Epithelial cell of proximal tubule (primary cell): ENCODE measurements around the gene KIAA1958. TPM values are rescaled to one million over a fixed set of nuclear protein-coding genes. Genes with fewer than 3 reads are reported as not detected.

Experiments used
- DNase-seq: peaks from one replicate; pipeline ENCODE4 v3.0.0-alpha.2; 2011; ENCODE audit warnings: low read depth
- H3K4me3 ChIP-seq: 2 replicates; pipeline ENCODE4 v1.5.1; 2011; ENCODE audit warnings: low read depth, mild to moderate bottlenecking, low read length
- CTCF ChIP-seq: conservative IDR thresholded peaks from 2 replicates; pipeline ENCODE4 v1.5.1; 2012; ENCODE audit warnings: low read depth, mild to moderate bottlenecking, low read length
- total RNA-seq: library from RNA; depleted of rRNA; stranded (reverse); fragments of >200 nt; gene quantifications from 2 replicates; pipeline ENCODE4 v1.2.3, GENCODE V29; 2015

KIAA1958 gene
- total RNA-seq, 1 donor from 2014 or later, result 3.4 TPM

- no peak overlapping the region for H3K4me3 ChIP-seq
- no peak for TF ChIP-seq CTCF
- no peak for DNase-seq
Observed at GRCh38 chr9:112520656-112521055, 34.0 kb downstream of the KIAA1958 start.

GRCh38 chr9:112526973-112527372, 40.3 kb downstream of the KIAA1958 start:
- H3K4me3 ChIP-seq, result no peak overlapping the region
- DNase-seq, result no peak
- no peak for TF ChIP-seq CTCF

GRCh38 chr9:112527959-112528358, 41.3 kb downstream of the KIAA1958 start:
- no peak overlapping the region for H3K4me3 ChIP-seq
- TF ChIP-seq CTCF, result no peak
- DNase-seq, result no peak

- no peak for DNase-seq
- H3K4me3 ChIP-seq, result no peak overlapping the region
- TF ChIP-seq CTCF, result no peak
Observed at GRCh38 chr9:112529316-112529715, 42.7 kb downstream of the KIAA1958 start.

GRCh38 chr9:112530751-112531205, 44.2 kb downstream of the KIAA1958 start:
- TF ChIP-seq CTCF, result no peak
- H3K4me3 ChIP-seq, result no peak overlapping the region
- no peak for DNase-seq

- no peak for DNase-seq
- H3K4me3 ChIP-seq, result no peak overlapping the region
- TF ChIP-seq CTCF, result no peak
Observed at GRCh38 chr9:112531666-112532282, 45.1 kb downstream of the KIAA1958 start.

GRCh38 chr9:112532427-112532826, 45.8 kb downstream of the KIAA1958 start:
- DNase-seq, result no peak
- TF ChIP-seq CTCF, result no peak
- no peak overlapping the region for H3K4me3 ChIP-seq
